CD4-positive, alpha-beta T cell treated with Interleukin-10 for 1 hour (primary cell): ENCODE data around the gene DEFB124.

Experiments used
- DNase-seq: peaks from one replicate; pipeline ENCODE4 v3.0.0-alpha.2; 2020

DEFB124 gene

GRCh38 chr20:31415653-31416052 lies 59.3 kb downstream of the DEFB124 start:
- no peak for DNase-seq
